Omental fat pad (tissue), 4 donors: Measurements from ENCODE around the gene PYGL. TPM values are rescaled to one million over a fixed set of nuclear protein-coding genes. Genes with fewer than 3 reads are reported as not detected.

Source experiments
- ATAC-seq: fragments of 150-250 bp; one replicate; pipeline ENCODE4 v1.9.1; 2016; ENCODE audit warnings: mild to moderate bottlenecking, moderate library complexity; ENCODE audit not compliant: low FRiP score
- DNase-seq: peaks from one replicate; pipeline ENCODE4 v3.0.0-alpha.2; 2019; ENCODE audit warnings: low spot score
- CTCF ChIP-seq, 3 donors: fragments of 450-650 bp; IDR thresholded peaks; one replicate each; pipeline ENCODE4 v1.5.1; 2016 to 2017; ENCODE audit warnings: antibody characterized with exemption in 3 of 3, mild to moderate bottlenecking in 3 of 3, moderate library complexity in 2 of 3
- total RNA-seq, 4 donors: library from RNA; depleted of rRNA; stranded (reverse); fragments of >200 nt; gene quantifications; one replicate each; pipeline ENCODE4 v1.1.0, GENCODE V29; 2016

PYGL gene
- total RNA-seq, 4 donors from 2014 or later, result 91.0 to 177 (median 117) TPM

GRCh38 chr14:50860478-50861086 is 83.7 kb downstream of the PYGL start:
- no peak for TF ChIP-seq CTCF (IDR thresholded peaks at IDR 0.05)
- DNase-seq (peak; percentile 97), ATAC-seq (peak; percentile 69)

- DNase-seq, result no peak
- ATAC-seq, result no peak
Observed at GRCh38 chr14:50859296-50859624, 85.0 kb downstream of the PYGL start.

GRCh38 chr14:50856660-50857059 is 87.6 kb downstream of the PYGL start:
- ATAC-seq (no peak), DNase-seq (no peak)
- TF ChIP-seq CTCF (IDR thresholded peaks at IDR 0.05), result no peak

More at GRCh38 chr14:50859296-50859624, 85.0 kb downstream of the PYGL start:
- no peak for TF ChIP-seq CTCF (IDR thresholded peaks at IDR 0.05)

- ATAC-seq (no peak), DNase-seq (no peak)
- TF ChIP-seq CTCF (IDR thresholded peaks at IDR 0.05), result no peak
Observed at GRCh38 chr14:50855558-50855957, 88.7 kb downstream of the PYGL start.

Other genes with a start within 250 kb of the PYGL start
- gene NIN, start 113.3 kb downstream of the PYGL start, total RNA-seq, result 10 to 100 TPM; 23.7 to 51.2 (median 29.5) TPM
- gene ABHD12B, start 72.4 kb downstream of the PYGL start, total RNA-seq, result 1 to 10 TPM in 1 of 4 donors, not detected in 3; 2.5 TPM
- 1 to 10 TPM; 1.1 to 4.8 (median 2.8) TPM for gene TRIM9, start 150.6 kb upstream of the PYGL start, total RNA-seq